Measurements from ENCODE around the gene SCG3. TPM values are rescaled to one million over a fixed set of nuclear protein-coding genes. Genes with fewer than 3 reads are reported as not detected.

The SCG3 gene
- total and polyA plus RNA-seq, 2 of the 13 experiments (the other 11 are each of a cell fraction or from before 2014, with no cell fraction given) = not detected

DNA sequence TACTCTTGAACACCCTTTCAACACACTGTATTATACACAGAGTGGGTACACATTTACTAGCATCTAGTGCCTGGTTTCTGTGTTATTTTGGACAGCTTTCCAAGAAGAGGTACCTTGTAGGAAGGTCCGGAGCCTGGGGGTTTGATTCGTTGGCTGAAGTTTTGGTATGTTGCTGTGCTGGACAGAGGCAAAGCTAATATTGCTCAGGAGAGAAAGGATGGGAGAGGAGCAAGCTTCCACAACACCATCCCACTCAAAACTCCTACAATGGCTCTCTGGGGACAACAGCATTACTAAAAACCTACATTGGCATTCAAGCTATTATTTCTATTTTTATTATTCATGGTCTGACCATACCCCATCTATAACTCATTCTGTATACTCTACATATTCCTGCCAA lies 57.2 kb downstream of the SCG3 start:
- CTCF ChIA-PET (ENCODE audit: low intra/inter-chr PET ratio, low total read pairs) = no interaction called here
- no peak overlapping the region for H2AFZ ChIP-seq (ENCODE audit: low read length)
- in situ Hi-C loops (cut with HindIII; ENCODE audit: extremely low pct_ligation_motif_present, low pct_unique_long_range_greater_than_20kb) = no loop called here
- POLR2A ChIA-PET = no interaction called here
- no peak overlapping the region for H3K9ac ChIP-seq (ENCODE audit: insufficient read depth, low read depth, low read length)
- intact Hi-C loops (cut with micrococcal nuclease; ENCODE audit: unreplicated experiment) = no loop called here
- no peak overlapping the region for H3K4me2 ChIP-seq (ENCODE audit: low read depth, low read length)
- FAIRE-seq (no peak), ATAC-seq (no peak), DNase-seq (ENCODE audit: low spot score) (no peak)
- no peak overlapping the region for H3K4me3 ChIP-seq (replicated peaks in 1 of 3; ENCODE audit: insufficient read depth in 1 of 3, low read depth in 2 of 3, low read length in 3 of 3)
- no peaks in the 10 kb centered on the region for H4K20me1 ChIP-seq (ENCODE audit: insufficient read depth, low read length)
- H3K4me1 ChIP-seq (ENCODE audit: insufficient read depth, low read length) = no peaks in the 10 kb centered on the region
- no peaks in the 10 kb centered on the region for H3K9me3 ChIP-seq (ENCODE audit: low read length)
- peaks cover 0 to 39% of the 10 kb centered on the region in 2 experiments; a peak in 3 of 5 replicates for H3K27me3 ChIP-seq (ENCODE audit: control insufficient read depth in 1 of 2, insufficient read depth in 2 of 2, low read length in 2 of 2)
- 60% methylated on average over 2 of the region's 2 CpGs for WGBS (ENCODE audit: low lambda C conversion rate)
- H3K36me3 ChIP-seq (replicated peaks in 1 of 2; ENCODE audit: control insufficient read depth in 1 of 2, insufficient read depth in 2 of 2, low read length in 2 of 2) = no peaks in the 10 kb centered on the region
- TF ChIP-seq, protein P1, sequence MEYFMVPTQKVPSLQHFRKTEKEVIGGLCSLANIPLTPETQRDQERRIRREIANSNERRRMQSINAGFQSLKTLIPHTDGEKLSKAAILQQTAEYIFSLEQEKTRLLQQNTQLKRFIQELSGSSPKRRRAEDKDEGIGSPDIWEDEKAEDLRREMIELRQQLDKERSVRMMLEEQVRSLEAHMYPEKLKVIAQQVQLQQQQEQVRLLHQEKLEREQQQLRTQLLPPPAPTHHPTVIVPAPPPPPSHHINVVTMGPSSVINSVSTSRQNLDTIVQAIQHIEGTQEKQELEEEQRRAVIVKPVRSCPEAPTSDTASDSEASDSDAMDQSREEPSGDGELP (IDR thresholded peaks at IDR 0.05; ENCODE audit: borderline replicate concordance, low read depth) = no peak
- TF ChIP-seq, protein P2, sequence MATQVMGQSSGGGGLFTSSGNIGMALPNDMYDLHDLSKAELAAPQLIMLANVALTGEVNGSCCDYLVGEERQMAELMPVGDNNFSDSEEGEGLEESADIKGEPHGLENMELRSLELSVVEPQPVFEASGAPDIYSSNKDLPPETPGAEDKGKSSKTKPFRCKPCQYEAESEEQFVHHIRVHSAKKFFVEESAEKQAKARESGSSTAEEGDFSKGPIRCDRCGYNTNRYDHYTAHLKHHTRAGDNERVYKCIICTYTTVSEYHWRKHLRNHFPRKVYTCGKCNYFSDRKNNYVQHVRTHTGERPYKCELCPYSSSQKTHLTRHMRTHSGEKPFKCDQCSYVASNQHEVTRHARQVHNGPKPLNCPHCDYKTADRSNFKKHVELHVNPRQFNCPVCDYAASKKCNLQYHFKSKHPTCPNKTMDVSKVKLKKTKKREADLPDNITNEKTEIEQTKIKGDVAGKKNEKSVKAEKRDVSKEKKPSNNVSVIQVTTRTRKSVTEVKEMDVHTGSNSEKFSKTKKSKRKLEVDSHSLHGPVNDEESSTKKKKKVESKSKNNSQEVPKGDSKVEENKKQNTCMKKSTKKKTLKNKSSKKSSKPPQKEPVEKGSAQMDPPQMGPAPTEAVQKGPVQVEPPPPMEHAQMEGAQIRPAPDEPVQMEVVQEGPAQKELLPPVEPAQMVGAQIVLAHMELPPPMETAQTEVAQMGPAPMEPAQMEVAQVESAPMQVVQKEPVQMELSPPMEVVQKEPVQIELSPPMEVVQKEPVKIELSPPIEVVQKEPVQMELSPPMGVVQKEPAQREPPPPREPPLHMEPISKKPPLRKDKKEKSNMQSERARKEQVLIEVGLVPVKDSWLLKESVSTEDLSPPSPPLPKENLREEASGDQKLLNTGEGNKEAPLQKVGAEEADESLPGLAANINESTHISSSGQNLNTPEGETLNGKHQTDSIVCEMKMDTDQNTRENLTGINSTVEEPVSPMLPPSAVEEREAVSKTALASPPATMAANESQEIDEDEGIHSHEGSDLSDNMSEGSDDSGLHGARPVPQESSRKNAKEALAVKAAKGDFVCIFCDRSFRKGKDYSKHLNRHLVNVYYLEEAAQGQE (IDR thresholded peaks at IDR 0.05; ENCODE audit: borderline replicate concordance in 1 of 2, low read depth in 1 of 2, low read length in 2 of 2) = peak; percentile 3 to 81; a peak in 3 of 4 replicates
- no peak overlapping the region for H3K27ac ChIP-seq (ENCODE audit: extremely low read length, insufficient read depth, low read length)
- H3K79me2 ChIP-seq (ENCODE audit: insufficient read depth, low read length) = no peaks in the 10 kb centered on the region
- BruUV-seq (replicated peaks) = no TSS peak
